Activated naive CD4-positive, alpha-beta T cell (primary cell): ENCODE measurements around the gene TBX15.

ENCODE experiments used
- DNase-seq, 4 experiments: peaks; one replicate each; lab custom pipeline; 2025; lab: John Stamatoyannopoulos, UW

TBX15 gene

DNA sequence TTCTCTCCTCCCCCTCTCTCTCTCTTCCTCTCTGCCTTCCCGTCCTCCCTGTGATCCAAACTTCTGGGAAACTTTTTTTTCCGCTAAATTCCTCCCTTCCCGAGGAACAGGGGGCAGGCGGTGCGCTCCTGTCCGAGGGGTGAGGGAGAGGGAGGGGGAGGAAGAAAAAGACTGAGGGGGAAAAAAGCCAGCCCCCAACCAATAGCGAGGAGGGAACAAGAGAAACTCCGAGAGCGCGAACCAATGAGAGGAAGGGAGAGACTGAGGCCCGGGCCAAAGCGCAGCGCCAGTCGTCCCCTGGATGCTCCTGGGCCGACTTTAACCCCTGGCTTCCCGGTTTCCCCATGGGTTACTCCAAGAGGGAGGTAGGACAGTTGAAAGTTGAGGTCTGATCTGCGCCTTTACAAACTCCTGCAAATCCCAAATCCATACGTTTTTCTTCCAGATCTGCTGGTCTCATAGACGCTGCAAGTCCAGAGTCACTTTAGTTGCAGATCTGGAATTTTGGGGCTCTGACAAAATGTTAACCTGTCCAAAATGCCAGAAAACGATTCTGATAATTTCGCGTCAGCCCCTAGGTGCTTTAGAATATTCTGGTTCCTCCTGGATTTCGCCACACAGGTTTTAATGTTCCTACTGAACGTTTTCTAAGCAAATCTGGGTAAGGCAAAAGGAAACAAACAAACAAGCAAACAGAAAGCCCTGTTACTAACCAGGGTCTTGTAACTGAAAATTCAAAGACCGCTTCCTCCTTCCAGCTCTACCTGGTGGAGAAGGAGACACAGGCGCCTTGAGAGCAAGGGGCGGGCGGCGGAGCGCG lies at the start of gene TBX15:
Gene TBX15 (minus strand): TSS at position 158 of the 820 bp plus-strand sequence. CDS start 548 bp downstream, outside the sequence.
- DNase-seq, result no peak

DNA sequence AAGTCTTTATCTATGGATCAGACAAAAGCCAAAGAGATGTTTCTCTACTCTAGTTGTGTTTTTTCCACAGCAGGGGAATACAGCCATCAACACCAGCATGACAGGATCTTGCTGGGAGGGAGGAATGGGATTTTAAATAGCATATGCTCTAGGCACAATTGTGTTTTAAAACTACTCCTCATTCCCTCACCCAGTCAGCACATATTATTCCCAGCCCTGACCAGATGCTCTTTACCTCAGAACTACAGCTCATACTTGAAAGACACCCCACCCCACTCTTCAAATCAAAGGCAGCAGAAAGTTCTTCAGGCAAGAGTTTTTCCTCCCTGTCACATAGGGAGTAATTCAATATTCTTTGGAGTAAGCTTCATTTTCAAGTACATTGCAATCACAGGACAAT lies 46.2 kb upstream of the TBX15 start:
- no peak for DNase-seq

DNA sequence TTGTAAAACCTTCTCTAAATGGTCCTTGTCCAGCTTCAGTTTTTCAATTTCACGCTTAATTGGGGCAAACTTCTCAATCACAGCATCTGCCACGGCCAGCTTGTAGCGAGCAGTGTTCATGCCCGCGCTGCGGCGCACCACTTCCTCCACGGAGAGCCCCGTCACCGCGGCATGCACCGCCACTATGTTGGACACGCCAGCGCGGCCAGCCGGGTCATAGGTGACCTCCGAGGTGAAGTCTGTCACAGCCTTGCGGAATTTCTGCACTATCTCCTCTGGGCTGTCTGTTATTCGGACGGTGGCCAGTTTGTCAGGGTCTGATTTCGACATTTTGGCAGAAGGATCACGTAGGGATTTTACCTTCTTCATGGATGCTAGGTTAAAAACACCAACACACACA lies 44.8 kb upstream of the TBX15 start:
- DNase-seq, result no peak

DNA sequence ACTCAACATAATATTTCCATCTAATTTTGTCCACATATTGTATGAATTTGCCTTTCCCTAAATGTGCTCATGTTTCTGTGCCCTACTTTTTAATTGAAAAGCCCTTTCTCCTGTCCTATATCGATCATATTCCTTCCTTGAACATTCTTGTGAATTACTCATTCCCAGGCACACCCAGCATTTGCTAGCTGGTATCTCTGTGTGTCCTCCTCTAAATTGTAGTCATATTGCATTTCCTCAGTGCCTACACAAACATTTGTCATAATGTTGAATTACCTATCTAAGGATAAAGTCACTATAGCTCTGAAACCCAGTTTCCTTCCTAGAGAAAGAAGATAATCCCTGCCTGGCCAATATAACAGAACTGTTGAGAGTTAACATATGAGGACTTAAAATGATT lies 39.6 kb upstream of the TBX15 start:
- no peak for DNase-seq

DNA sequence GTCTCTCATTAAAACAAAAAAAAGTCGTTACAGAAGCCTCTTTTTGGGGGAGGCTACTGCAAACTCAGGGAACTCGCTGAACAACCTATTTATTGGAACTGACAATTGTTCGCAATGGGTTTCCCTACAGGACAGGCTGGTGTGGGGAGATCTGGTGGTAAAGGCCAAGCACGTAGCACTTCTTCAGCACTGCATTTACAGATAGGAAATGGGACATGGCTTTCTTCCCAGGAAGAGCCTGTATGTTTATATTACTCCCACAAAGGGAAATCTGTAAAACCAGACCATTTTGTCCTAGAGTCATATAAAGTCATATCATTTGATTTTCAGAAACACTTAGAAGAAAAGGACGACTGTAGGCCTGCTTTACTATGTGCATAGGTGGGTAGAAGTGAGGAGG lies 38.8 kb upstream of the TBX15 start:
- no peak for DNase-seq

DNA sequence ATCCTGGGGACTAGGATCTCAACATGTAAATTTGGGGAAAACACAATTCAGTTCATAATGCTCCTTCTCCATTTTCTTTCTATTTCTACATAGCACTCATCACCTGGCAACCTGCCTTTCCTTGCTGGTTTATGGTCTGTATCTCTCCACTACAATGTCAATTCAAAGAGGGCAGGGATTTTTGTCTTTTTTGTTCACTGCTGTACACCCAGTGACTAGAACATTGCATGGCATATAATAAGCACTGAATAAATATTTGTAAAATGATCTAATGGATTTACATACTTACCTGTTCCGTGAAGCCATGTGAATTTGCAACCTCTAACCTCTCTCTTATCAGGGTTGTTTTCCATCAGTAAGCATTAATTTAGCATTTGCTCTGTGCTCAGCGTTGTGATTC lies 27.4 kb upstream of the TBX15 start:
- DNase-seq, result no peak

DNA sequence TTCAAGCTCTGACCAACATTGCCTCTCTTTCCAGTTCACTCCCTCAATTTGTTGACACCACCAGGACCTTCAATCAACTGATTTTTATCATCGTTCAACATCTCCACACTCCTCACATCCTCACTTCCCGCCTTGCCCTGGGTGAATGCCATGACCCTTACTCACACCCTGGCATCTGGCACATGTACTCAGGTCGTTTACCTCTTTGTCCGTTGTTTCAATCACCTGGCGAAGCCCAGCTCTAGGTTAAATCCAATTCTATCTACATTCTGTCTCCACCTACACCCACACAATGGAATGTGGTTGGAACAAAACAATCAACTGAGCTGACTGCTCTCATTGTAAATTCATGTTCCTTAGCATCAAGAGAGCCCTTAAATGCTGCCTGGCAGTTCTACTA lies 24.2 kb upstream of the TBX15 start:
- no peak for DNase-seq

DNA sequence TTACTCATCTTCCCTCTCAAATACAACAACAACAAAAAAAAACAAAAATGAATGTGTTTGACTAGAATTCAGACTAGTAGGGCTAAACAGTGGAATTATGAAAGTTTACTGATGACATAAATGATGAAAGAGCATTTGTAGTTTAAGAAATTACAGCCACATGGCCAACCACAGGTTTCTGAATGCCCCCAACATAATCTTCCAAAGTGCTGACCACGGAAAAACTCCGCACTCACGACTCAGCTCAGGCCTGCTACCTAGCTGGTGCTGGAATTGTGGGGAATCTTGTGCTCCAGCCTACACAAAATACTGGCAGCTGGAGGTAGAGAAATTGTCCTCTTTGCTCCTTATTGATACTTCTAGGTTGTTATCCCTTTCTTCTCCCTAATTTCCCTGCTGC lies 23.6 kb upstream of the TBX15 start:
- no peak for DNase-seq

DNA sequence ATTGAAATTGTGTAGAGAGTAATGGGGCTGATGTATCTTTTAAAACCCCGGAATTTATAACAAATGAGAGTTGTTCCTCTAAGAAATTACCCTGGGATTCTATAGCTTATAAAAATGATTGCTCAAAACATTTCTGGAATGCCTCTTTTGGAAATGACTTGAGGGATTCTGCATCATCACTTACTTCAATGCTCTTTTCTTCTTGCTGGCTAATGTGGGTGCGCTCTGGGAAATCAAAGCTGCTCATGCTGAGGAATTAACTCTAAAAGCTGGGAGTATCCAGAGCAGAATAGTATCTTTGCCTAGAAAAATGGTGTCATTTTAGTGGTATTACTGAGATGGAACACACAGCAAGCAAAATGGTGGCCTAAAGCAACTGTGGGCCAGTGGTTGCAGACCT lies 23.0 kb upstream of the TBX15 start:
- no peak for DNase-seq

DNA sequence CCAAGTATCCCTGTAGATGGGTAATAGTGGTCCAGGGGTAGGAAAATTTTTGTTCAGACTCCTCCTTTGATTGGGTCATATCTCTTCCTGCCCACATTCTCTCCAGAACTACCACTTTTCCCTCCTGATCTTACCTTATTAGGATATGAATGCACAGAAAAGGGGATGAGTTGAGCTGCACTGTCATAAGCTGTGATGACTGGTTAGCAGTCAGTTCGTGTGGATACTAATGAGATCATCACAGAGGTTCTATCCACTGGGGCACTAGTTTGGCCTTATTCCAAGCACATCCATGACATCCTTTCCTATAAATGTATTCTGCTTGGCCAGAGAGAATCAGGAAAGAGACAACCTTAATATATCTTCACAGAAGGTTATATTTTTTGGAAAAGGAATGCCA lies 22.1 kb upstream of the TBX15 start:
- DNase-seq, result no peak

DNA sequence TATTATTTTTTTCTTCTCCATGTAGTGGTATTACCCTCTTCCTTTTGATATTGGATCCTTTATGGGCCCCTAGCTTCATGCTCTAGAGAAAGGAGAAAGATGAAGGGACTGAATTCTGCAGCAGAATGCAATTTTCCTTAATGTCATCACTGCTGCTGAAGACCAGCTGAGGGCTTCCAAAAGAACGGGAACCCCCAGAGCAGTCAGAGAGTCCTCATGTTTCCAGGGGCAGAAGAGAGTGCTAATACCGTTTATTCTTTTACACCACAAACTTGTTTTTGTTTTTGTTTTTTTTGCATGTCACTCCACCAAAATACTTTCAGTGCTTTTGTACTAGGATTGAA lies 21.1 kb upstream of the TBX15 start:
- DNase-seq, result no peak

DNA sequence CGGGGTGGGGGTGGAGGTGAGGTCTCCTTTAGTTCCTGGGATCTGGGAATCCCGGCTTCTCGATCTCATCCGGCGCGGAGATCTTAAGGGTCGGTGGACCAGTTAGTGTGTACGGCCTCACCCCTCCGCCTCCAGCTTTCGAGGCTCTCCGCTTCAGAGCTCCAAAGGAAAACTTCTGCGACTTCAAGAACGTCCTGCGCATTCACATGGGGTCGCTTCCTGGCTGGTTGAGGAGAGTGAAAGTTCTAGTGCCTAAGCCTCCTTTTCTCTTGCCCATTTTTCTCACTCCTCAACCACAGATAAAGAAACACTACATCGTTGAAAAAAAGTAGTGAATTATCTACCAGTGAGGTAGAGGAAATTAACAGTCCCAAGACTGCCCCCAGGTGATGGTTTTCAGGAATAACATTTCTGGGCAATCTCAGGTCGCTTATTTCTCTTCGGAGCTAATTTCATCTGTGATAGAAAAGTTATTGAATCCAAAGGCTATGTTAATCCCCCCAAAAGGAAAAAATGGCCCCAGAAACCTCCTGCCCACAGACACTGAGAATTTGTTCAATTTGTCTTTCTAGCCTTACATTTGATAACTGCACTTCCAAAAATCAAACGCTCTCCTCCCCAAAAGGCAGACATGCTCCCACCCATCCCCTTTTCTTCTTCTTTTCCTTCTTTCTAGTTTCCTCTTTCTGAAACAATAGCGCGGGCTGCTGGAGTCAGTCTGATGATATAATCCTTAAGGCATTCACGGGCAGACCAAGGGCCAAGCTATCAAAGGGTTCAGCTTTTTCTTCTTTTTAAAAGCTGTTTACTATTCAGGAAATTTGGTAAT lies 20.6 kb upstream of the TBX15 start:
- no peak for DNase-seq

DNA sequence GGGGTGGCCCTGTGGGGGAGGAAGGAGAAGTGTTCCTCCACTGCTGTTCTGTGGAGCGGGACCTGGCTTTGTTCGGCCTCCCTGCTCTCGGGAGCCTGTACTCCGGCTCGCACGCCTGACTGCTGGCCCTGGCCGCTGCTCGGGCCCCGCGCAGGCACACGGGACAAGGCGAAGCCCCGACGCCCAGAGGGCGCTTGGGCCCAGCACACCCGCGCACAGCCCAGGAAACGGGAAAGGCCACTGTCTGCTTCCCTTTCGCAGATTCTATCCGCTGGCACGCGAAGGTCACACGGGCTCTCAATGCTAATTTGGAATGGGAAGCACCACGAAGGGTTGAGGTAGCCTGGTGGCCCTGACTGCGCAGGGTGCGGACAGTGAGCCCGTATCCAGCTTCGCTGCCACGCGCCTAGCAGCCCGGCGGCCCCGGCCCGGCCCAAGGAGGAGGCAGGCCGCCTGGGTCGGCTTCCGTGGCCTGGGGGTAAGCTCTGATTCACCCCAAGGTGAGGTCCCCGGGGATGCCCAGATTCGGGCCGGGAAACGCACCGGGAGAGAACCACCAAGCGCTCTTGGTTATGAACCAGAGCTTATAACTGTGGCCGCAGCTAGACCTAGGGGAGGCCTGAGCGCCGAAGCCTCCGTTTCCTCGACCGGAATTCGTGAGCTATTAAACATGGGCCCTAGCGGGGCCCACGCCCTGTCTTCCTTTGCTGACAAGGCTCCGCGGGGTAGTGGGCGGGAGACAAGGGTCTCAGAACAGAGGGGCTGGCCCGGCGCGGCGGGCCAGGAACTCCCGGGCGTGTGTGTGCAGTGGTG lies 19.7 kb upstream of the TBX15 start:
- no peak for DNase-seq

DNA sequence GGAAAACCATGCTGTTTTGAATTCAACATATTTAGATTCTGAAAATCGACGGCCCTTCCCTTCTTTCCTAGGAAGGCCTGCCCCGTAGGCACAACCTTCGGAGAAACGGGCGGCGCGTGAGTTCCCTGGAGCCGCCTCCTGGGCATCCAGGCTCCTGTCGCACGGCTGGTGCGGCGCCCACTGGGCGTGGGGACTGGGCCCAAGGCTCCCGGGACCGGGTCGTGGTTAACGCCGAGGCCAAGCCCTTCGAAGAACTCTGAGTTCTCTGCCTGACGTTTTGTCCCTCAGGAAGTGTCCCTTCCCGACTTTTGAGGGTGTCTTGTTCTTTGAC lies 19.2 kb upstream of the TBX15 start:
- no peak for DNase-seq

DNA sequence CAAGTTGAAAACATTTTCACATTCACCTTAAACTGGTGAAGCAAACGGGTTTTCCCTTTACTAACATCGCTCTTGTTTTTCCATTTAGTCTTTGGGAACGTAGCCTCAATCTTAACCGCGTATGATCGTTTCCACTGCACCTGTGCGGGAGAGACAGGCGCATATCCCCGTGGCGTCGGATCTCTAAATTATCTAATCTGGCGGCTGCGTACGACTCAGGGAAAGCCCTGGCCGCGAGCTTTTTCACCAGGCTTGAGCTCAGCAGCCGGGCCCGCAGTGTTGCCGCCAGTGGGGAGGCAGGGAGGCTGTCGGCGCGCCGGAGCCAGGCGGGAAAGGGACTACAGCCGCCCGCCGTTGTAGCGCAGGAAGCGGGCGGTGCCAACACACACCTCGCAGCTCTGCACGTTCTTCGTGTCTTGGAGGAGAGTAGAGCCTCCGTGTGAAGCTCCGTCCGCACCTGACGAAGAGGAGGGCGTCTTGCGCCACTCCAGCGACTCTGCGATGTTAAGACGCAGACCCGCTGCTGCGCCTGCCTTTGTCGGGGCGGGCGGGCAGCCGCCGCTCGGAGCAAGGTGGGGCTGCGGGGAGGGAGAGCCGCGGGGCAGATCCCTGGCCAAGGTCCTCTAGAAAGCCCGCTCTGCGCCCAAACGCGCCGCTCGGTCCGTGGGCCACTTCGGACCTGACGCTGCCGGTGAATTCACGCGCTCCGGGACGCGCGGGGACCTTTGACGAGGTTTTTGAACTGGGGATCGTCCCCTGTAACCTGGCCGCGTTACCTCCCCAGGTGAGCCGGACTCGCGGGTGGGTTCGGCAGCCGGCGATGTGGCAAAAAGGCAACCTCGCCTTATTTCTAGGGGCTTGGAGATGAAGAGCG lies 18.5 kb upstream of the TBX15 start:
- DNase-seq, result no peak

DNA sequence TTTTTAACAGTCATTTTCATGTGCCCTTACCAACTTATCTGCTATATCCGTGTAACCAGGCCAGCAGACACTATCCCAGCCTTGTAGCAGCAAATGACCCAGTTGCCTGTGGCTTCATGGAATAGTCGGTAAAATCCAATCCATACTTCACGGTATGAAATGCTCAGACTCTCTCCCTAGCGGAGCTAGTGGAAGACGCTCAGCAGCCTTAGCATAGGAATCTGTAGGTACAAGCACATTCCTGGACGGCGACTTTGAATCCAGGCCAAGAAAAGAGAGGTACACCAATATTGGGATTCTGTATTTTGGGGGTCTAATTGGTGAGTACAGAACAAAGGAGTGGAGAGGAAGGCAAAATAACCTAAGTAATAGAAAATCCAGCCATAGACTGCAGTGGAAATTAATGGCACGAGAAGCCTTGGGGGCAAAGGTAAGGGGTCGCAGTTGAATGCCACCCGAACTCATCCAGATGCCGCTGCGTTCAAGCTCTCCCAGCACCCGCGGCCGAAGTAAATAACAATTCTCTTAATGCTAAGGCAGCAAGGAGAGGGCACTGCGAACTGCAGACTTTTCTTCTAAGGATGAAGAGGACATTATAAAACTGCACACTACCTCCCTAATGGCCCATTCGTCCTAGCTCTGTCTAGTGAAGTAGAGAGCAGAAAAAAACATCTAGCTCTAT lies 17.7 kb upstream of the TBX15 start:
- DNase-seq, result no peak

DNA sequence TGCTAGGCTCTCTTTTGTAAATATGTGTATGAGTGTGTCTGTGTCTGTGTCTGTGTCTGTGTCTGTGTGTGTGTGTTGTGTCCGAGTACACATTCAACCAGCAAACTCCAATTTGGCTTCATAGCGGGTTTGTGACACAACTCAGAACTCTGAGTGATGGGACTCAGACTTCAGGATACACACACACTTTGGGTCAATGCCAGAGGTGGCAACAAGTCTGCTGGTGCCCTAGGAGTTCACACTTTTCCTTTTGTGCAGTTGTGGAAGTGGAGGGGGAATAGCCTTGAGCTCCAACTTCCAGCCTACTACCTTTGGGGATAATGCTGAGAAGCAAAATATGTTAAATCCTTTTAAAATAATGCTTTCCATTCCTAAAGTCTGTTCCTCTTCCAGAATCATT lies 16.6 kb upstream of the TBX15 start:
- no peak for DNase-seq

DNA sequence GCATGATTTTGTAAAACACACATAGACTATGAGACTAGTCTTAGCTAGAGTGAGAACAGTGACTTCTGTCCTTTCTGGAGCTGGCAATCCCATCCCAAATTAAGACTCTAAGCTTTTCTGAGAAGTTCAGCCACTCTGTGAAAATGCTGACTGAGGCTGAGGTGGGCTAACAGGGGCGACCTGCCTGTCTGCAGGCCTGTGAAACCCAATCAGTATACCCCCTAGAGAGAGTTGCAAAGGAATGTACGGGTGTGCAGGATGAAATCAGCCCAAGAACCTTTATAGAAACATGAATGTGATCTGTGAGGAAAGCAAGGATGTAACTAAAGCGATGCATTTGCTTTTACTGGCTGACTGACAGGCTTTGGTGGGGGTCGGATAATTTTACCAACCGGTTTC lies 16.0 kb upstream of the TBX15 start:
- DNase-seq, result no peak

DNA sequence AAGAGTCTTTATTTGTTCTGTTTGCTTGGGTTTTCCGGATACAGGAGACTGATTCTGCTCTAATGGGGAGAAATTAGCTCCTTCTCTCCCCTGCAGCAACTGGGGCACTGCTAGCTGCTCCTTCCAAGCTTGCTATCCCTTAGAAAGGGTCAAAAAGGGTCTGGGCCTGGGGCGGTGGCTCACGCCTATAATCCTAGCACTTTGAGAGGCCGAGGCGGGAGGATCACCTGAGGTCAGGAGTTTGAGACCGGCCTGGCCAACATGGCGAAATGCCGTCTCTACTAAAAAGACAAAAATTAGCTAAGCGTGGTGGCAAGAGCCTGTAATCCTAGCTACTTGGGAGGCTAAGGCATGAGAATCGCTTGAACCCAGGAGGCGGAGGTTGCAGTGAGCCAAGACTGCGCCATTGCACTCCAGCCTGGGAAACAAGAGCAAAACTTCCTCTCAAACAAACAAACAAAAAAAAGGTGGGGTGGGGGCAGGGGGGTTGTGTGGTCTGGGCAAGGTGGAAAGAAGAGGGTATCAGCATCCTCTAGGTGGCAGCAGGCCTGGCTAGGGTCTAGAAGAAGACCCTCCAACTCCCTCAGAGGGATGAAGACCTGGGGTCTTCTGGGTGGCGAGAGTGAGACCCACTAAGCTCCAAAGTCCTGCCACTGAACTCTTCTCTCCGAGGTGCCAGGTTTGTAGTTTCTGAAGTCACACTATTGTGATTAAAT lies 15.4 kb upstream of the TBX15 start:
- DNase-seq, result no peak

DNA sequence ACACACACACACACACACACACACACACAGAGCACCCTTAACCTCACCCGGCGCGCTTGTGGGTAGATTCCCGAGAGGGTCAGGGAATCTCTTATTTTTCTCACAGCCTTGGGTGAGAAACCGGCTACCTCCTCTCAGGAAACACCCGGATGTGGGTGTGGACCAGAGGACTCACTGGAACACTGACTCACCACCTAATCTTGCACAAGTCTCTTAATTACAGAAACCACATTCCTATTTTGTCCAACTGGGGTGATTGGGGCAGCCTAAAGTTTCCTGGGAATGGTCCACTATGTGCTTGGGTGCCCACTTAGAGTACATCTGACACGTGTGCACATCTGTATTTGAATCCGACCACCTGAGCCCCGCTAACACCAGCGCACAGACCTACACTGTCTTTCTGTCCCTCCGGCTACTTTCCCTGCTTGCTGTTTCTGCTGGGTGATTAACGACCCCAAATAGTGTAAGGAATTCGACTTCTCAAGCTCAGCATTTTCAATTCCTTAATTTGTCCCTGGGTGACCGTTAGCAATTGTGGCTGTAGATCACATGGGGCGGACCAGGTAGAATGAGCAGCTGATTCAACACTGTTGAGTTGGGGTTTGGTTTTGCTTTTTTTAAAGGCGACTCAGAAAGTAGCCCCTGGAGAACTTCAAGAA lies 14.0 kb upstream of the TBX15 start:
- DNase-seq, result no peak
